HG03135 (cell line): ENCODE measurements around the gene FBXW8.

ENCODE experiments used
- ATAC-seq: cut with Tn5 transposase; IDR thresholded peaks from one replicate; pipeline ENCODE4 v1.9.1; 2021; ENCODE audit warnings: mild to moderate bottlenecking, moderate library complexity; ENCODE audit not compliant: unreplicated experiment

Gene FBXW8

DNA sequence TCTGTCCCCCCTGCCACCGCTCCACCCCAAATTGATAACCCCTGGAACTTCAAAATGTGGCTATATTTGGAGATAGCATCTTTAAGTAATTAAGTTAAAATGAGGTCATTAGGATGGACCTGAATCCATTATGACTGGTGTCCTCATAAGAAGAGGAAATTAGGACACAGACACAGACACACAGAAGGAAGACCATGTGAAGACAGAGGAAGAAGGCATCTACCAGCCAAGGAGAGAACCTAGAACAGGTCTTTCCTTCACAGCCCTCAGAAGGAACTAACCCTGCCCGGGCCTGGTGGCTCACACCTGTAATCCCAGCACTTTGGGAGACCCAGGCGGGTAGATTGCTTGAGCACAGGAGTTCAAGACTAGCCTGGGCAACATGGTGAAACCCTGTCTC, 25.9 kb upstream of the FBXW8 start:
- ATAC-seq: no peak

DNA sequence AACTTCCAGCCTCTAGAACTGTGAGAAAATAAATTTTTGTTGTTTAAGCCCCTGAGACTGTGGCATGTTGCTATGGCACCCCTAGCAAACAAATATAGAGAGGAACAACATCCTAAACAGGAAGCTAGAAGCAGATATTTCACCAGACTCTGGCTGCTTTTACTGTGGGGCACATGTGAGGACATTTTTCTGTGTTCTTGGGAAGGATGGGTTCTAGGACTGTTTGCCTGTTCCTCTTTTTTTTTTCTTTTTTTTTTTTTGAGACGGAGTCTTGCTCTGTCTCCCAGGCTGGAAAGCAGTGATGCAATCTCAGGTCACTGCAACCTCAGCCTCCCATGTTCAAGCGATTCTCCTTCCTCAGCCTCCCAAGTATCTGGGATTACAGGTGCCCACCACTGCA, 25.3 kb upstream of the FBXW8 start:
- ATAC-seq: no peak

DNA sequence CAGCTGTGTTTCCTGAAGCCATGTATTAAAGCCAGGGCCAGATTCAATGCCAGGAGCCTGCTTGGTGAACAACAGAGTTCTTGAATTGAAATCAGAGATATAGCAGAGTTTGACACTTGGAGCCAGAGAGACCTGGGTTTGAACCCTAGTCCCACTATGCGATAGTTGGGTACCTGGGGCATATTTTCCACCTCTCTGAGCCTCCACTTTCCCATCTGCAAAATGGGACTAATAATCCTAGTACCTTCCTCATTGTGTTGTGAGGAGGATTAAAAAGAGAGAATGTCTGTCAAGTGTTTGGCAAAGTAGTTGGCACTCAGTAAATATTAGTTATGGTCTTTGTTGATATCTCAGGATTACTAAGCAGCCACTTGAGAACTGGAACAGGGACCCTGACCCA, 23.5 kb upstream of the FBXW8 start:
- ATAC-seq: no peak

DNA sequence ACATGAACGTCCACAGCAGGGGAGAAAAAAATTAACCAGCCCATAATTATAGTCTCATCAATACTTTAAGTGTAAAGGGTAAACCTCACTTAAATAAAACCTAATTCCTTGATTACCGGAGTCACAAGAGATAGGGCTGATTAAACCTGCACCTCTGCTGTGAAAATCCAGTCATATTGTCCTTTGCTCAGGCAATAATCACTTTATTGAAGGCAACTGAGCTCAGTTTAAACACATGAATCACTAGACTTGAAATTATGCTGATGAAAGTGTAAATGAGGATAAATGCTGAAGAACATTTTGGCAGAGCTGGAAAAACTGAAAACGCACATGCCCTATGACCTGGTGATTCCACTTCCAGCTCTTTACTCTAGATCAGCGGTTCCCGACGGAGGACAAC, 22.9 kb upstream of the FBXW8 start:
- no peak for ATAC-seq

DNA sequence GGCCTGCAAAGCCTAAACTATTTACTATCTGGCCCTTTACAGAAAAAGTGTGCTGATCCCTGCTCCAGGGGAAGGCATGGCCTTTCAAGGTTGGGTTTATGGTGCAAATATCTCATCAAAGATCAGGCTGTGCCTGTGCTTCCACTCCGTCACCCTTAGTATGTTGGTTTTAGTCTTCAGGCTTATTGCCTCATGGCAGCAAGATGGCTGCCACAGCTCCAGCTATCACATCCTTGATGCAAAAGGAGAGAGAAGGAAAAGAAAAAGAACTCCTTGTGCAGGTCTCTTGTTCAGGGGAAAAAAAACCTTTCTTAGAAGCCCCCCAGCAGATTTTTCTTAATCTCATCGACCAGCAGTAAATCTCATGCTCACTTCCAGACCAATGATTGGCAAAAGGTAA, 20.4 kb upstream of the FBXW8 start:
- ATAC-seq: no peak

DNA sequence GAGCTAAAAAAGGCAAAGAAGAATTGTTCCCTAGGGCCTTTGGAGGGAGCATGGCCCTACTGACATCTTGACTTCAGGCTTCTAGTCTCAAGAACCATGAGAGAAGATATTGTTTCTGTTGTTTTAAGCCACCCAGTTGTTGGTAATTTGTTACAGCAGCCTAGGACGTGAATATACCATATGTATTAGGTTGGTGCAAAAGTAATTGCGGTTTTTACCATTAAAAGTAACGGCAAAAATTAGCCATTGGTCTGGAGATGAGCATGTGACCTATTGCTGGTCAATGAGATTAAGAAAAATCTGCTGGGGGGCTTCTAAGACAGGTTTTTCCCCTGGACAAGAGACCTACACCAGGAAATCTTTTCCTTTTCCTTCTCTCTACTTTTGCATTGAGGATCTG, 19.7 kb upstream of the FBXW8 start:
- no peak for ATAC-seq

DNA sequence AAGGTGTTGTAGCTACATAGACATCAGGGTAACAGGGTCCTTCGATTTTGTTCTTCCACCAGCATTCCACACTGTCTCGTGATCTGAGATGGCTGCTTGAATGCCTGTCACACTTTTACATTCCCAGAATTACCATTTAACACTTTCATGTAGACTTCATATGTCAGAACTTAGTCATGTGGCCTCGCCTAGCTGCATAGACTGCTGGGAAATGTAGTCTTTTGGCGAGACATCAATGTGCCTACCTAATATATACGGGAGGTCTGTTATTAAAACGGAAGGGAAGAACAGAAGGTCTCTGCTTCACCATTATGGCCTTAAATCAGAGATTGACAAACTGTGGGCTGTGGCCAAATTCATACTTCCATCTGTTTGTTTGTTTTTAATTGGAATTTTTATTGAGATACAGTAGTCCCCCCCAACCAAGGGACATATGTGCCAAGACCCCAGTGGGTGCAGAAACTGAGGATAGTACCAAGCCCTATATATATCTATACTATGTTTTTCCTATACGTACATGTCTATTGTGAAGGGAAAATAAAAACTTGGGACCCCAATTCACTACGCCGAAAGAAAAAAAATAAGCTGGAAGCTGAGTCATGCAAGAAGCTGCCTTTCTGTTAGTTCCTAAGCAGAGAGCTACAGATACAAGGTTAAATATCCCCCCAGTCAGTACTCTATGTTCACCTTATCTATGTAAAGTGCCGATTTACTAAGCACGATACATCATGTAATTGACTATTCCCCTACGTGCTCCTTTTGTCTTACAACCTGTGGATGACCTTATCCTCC, 18.2 kb upstream of the FBXW8 start:
- ATAC-seq: no peak

DNA sequence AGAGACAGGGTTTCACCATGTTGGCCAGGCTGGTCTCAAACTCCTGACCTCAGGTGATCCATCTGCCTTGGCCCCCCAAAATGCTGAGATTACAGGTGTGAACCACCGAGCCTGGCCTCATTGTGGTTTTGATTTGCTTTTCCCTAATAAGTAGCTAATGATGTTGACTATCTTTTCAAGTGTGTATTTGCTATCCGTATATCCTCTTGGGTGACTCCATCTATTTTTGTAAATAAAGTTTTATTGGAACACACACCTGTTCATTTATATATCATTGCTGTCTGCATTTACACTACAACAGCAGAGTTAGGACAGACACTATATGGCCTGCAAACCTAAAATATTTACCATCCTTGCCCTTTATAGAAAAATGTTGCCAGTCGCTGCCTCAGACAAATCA, 15.8 kb upstream of the FBXW8 start:
- ATAC-seq: no peak

DNA sequence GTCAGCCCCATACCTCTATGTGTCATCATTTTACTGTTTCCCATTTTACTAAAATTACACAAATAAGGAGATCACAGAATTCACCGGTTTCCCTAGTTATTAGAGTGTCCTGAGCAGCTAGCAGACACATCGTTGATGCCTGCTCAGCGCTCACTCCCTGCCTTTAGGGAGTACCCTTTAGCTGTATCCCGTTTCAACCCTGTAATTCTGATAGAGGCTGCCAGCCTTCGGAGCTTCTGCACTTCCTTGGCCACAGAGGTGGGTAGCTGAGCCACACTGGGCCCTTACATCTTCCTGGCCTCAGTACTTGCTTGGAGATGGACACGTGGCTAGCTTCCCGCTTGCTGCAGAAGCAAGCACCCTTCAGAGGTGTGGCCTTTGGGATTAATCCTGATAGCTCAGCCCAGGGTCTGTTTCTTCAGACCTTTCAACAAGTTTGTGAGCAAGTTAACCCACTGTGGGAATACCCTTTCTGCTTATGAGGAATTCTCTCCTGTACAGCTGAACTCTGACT, 14.3 kb upstream of the FBXW8 start:
- no peak for ATAC-seq

DNA sequence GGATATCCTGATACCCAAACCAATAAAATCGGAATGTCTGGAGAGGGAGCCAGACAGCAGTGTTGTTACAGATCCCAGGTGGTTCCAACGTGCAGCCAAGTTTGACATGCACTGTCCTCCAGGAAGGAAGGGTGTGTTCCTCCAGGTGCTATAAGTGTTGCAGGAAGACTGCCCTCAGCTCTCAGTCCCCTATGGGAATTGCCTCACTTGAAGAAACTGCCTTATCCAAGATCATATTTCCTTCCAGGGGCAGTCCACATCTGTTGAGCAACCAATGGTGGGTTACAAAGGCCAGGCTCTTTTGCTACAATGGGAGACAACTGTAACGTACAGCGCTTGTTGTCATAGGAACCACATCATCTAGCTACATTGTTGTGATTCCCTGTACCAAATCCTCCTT, 13.3 kb upstream of the FBXW8 start:
- ATAC-seq: no peak

DNA sequence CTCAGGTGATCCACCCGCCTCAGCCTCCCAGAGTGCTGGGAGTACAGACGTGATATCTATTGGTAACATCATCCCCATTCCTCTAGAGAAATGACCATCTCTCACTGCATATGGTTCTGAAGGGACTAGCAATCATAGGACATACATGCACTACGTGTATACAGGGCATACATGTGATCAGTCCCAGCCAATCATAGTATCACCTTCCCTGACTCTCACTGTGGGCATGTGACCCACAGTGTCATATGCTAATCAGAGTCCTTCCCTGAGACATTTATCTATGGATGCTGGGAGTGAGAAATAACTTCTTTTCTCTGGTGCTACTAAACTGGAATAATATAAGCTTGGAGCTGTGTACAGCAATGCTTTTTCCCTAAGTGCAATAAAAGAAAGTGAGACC, 12.1 kb upstream of the FBXW8 start:
- no peak for ATAC-seq

DNA sequence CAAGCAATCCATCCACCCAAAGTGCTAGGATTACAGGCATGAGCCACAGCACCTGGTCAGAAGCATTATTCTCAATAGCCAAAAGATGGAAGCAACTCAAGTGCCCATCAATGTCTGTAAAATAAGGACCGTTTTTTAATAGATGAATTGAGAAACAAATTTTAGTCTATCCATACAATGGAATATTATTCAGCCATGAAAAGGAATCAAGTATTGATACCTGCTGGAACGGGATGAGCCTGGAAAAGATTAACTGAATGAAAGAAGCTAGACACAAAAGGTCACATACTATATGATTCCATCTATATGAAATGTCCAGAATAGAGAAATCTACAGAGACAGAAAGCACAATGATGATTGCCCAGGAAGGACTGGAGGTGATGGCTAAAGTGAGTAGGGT, 9.1 kb upstream of the FBXW8 start:
- no peak for ATAC-seq

DNA sequence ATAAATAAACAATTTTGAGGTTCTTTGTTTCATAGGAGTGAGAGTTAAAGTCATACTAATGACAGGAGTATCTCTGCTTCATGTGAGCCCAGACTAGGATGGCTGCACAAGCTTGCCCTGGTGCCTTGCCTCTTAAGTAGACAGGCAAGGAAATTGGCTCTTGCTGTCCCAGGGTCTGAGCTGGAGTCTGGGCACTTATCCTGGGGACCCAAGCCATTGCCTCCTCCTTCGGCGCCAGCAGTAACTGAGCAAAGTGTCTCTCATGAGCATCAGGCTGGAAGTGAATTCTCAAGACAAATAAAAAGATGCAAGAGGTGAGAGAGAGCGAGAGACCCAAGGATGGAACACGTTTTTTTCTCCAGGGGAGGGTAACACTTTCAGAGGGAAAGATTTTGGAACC, 6.9 kb upstream of the FBXW8 start:
- no peak for ATAC-seq

DNA sequence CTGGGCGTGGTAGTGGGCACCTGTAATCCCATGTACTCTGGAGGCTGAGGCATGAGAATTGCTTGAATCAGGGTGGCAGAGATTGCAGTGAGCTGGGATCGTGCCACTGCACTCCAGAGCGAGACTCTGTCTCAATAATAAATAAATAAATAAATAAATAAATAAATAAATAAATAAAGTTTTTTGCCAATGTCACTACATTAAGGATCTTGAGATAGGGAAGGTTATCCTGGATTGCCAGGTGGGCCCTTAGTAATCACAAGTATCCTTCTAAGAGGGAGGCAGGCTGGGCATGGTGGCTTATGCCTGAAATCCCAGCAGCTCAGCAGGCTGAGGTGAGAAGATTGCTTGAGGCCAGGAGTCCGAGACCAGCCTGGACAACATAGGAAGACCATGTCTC, 4.5 kb upstream of the FBXW8 start:
- ATAC-seq: no peak

DNA sequence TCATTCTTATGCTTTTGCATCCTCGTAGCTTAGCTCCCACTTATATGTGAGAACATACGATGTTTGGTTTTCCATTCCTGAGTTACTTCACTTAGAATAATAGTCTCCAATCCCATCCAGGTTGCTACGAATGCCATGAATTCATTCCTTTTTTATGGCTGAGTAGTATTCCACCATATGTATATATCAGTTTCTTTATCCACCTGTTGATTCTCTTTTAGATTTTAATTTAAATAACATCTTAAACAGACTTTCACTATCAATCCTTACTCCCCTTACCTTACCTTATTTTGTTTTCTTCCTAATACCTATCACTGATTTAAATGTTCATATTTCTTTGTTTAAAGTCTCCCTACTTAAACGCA, 488 bp upstream of the FBXW8 start:
- no peak for ATAC-seq

DNA sequence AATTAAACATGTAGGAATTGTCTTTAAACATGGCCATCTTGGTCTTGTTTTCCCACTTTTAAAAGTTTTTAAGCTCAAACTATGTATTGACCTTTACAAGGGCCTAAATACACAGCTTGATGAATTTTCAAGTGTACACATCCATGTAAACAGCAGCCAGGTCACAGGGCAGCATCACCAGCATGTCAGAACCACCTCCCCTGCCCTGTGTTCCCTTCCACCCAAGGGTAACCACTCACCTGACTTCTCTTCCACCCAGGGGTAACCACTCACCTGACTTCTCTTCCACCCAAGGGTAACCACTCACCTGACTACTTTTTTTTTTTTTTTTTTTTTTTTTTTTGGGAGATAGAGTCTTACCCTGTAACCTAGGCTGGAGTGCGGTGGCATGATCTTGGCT, 4.6 kb downstream of the FBXW8 start:
- no peak for ATAC-seq

DNA sequence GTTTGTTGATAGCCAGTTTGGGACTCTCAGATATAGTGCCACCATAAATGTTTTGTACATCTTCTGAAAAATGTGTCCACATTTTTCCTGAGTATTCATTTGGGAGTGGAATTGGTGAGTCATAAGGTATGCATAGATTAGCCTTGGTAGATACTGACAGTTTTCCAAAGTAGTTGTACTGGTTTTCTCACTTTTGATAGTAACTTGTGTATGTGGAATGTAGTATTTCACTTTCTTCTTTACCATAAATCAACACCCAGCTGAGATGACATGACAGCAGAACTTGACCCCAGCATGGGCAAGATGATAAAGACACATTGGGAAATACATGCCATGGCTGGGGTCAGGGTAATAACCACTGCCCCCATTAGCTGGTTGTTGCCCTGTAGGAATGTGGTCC, 5.4 kb downstream of the FBXW8 start:
- ATAC-seq: no peak

DNA sequence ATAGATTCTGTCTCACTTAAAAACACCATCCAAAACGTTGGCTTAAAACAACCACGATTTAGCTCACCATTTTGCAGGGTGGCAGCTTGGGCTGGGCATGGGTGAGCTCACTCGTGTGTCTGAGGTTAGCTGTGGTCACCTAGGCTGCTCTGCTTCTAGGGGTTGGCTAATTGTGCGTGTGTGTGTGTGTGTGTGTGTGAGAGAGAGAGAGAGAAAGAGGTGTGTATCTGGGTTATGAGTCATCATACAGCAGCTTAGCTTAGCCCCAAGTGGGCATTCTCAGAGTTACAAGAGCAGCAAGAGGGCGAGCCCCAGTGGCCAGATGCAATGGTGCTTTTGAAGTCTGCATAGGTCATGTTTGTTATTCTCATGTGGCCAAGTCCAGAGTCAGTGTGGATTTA, 6.0 kb downstream of the FBXW8 start:
- ATAC-seq: peak; percentile 92

DNA sequence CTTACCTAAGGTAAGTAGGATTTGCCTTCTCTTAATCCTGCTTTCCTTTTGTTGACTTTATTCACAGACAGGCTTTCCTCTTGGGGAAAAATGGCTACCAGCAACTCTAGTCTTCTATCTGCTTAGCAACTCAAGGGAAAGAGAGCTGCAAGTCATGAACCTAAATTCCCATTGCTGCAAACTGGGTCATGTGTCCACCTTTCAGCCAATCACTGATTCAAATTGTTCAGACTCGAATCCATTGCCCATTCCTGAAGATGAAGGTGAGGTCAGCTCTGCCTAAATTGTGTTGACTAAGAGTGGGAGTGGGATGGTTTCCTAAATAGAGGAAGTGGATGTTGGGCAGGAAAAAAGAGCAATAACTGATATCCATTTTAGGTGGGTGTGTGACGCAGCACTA, 7.7 kb downstream of the FBXW8 start:
- ATAC-seq: no peak

DNA sequence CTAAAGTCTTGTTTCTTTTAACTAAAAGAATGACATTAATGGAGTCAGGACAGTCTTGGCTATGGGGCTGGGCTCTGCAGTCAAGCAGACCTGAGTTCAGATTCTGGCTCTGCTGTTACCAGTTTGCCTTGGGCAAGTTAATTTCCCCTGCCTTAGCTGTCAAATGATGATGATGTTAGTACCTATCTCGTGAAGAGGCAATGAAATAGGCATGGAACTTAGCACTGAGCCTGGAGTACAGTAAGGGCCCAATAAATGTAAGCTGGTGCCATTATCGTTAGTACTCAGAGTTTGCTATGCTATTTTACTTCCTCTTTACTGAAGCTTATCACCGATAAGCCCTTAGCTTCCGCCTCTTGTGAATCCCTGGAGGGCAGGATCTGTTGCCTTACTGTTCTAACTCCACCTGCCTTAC, 8.5 kb downstream of the FBXW8 start:
- ATAC-seq: peak; percentile 30

DNA sequence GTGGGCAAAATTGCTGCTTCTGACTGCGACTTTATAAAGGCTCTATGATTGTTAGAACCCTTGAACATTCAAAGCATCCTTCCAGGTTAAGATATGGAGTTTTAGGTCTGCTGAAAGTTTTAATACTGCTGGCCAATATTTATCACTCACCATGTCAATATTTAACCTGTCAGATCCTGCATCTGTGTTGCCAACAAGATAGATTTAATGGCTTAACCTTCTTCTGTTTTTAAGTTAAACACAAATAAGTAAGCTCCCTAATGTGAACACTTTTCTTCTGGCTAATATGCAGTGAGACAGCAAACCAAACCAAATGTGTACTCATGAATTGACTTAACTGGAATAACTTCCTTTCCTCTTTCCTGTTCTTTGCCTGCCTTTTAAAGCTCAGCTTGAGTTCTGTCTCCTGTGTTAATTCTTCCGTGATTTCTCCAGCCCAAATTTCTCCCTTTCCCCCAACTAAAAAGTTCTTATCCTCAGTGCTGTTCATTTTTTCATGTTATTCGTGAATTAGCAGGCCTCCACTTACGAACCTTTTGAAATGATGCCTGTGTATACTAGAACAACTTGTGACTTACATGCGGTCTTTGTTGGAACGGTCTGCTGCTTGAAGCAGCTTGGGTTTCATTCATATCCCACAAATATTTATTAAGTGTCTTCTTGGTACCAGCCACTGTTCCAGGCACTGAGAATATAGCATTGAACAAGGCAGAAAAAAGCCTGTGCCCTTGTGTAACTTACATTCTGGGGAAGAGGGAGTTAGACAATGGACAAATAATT, 9.1 kb downstream of the FBXW8 start:
- ATAC-seq: no peak

DNA sequence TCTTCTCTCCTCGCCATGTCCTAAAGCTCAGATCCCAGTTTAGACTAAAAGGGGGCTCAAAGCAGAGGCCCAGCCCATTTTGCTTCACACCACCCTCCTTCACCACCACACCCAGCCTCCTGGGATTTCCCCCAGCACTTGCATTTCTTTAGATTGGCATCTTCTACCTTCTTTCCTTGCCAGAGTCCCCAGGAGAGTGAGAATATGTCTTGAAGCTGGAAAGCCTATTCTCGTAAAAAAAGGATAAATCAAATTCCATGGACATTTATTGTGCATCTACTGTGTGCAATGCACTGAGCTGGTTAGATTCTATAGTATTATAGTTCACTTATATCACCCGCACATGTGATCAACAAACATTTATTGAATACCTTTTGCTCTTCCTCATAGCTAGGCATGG, 10.2 kb downstream of the FBXW8 start:
- no peak for ATAC-seq
